Endothelial cell of hepatic sinusoid (primary cell): ENCODE results near the gene PYCARD.
"Not testable (repeated sequence)": the region's sequence is repeated elsewhere in the genome, so short reads cannot be mapped to it uniquely, and the experiment has no call there.

Experiments
- in situ Hi-C: cut with HindIII; loops from 2 replicates; pipeline ENCODE4 v1.10.0; 2017; ENCODE audit warnings: low sequenced_read_pairs

The PYCARD gene

DNA sequence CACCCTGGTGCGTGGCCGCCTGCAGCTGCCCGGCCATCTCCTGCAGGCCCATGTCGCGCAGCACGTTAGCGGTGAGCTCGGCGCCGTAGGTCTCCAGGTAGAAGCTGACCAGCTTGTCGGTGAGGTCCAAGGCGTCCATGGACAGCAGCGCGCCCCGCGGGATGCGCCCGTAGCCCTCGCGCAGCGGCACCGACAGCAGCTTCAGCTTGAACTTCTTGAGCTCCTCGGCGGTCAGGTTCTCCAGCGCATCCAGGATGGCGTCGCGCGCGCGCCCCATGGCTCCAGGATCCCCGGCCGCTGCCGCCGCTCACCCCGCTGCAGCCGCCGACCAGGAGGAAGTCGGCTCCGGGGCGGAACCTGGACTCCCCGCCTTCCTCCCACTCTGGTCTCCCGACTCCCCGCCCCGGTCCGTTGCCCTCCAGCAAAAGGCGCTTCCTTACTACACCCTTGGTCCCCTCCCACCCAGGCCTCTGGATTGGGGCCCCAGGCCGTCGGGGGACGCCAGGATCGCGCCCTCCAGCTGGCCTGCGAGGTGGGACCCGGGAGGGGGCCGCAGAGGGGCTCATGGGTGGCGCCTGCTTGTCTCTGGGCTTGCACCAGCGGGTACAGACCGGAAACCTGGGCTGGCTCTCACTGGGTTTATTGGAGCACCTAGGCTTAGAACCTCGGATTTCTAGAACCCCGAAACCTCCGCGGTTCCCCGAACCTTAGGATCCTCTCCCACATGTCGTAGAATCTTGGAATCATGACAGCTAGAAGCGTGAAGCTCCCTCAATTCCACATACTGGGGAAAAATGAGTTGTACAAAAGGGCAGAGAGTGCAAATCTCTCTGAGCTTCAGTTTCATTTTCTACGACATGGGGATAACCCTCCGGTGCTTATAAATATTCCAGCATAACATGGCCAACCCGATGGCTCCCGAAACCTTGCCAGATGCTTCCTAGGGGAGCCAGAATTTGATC, at the start of gene PYCARD:
Gene PYCARD (minus strand): TSS at position 347 of the 962 bp plus-strand sequence. CDS start 70 bp downstream, at position 277.
- in situ Hi-C loops, result loop anchor here (25.0 kb wide), 1 partner anchor 185 kb away; the partner anchor contains the start of gene ITGAD

GRCh38 chr16:31251435-31251834, 48.9 kb upstream of the PYCARD start:
- in situ Hi-C loops, result loop anchor here (5.0 kb wide), 1 partner anchor 81 kb away; no protein-coding TSS in a partner anchor

DNA sequence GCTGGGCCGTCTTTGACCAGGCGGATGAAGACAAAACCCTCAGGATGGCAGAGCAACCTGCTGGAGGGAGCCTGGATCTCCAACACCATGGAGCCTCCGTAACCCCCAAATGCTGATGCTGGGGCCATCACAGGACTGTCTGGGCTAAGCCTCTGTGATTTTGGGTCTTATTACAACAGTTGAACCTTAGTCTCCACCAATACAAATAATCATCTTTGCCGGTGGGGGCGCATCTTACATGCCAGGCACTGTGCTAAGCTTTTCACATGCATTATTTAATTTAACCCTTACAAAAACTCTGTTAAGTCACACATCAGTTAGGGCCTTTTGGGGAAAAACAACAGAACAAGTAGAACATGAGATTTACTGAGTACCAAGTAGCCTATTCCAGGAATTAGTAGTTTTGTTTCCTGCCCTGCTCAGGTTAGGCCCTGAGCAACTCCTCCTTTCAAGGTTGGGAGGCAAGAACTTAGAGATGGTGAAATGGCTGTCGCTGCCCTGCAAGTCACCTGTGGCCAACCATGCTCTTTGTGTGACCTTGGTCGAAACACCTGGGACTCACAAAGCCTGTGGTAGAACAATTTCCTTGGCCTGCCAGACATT, 48.3 kb upstream of the PYCARD start:
- in situ Hi-C loops, result loop anchor here (5.0 kb wide), 1 partner anchor 81 kb away; no protein-coding TSS in a partner anchor

GRCh38 chr16:31248344-31248743, 45.8 kb upstream of the PYCARD start:
- in situ Hi-C loops, result no loop called here

DNA sequence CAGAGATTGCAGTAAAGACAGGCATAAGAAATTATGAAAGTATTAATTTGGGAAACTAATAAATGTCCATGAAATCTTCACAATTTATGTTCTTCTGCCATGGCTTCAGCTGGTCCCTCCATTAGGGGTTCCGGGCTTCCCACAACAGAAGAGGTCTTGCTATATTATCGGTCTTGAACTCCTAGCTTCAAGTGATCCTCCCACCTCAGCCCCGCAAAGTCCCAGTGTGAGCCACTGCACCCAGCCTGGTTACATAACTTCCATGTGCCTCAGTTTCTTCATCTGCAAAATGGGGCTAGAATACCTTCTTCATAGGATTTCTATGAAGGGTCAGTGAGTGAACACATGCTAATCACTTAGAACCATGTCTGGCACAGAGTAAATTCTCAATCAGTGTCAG, 43.7 kb upstream of the PYCARD start:
- in situ Hi-C loops, result no loop called here

- in situ Hi-C loops, result not testable (repeated sequence)
Observed at GRCh38 chr16:31245598-31245997, 43.0 kb upstream of the PYCARD start.

GRCh38 chr16:31243734-31244670, 41.4 kb upstream of the PYCARD start:
- in situ Hi-C loops, result no loop called here

GRCh38 chr16:31242206-31242605, 39.6 kb upstream of the PYCARD start:
- in situ Hi-C loops, result no loop called here

- in situ Hi-C loops, result loop anchor here (5.0 kb wide), 1 partner anchor 289 kb away; the partner anchor contains the start of gene AHSP
Observed at GRCh38 chr16:31238041-31238440, 35.5 kb upstream of the PYCARD start.

- in situ Hi-C loops, result no loop called here
Observed at GRCh38 chr16:31229501-31229900, 26.9 kb upstream of the PYCARD start.

GRCh38 chr16:31228206-31228605, 25.6 kb upstream of the PYCARD start:
- in situ Hi-C loops, result no loop called here

DNA sequence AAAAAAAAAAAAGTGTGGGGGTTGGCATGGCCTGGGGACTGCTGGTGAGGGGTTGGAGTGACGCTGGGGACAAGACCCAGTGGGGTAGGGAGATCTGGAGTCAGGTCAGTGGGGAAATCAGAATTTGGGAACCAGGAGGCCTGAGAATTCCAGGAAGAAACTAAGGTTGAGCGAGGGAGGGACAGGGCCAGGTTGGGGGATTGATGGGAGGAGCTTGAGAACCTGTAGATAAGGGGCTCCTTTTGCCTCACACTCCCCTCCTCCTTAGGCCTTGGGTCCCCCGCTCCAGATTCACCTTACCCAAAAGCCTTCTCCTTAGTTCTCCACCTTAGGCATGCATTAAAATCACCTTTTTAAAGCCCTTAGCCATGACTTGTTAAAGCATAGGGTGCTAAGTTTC, 22.6 kb upstream of the PYCARD start:
- in situ Hi-C loops, result no loop called here

GRCh38 chr16:31224092-31224955, 21.8 kb upstream of the PYCARD start:
- in situ Hi-C loops, result loop anchor here (25.0 kb wide), 1 partner anchor 163 kb away; the partner anchor contains the start of gene ITGAD

DNA sequence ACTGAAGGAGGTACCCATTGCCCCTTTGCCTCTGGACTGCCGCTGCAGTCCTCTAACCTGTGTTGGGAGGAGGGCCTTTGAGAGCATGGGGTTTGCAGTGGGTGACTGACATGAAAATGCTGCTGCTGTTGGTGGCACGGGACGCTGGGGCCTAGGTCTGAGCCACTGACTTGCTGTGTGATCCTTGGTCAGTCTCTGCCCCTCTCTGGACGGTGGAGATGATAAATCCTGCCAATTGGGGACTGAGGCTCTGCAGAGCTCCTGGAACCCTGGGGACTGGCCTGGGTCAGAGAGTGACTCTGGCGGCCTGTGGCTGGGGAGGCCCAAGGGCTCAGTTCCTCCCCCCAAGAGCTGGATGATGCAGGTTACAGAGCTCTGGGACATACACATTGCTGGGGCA, 20.5 kb upstream of the PYCARD start:
- in situ Hi-C loops, result loop anchor here (25.0 kb wide), 1 partner anchor 164 kb away; the partner anchor contains the start of gene ITGAD

DNA sequence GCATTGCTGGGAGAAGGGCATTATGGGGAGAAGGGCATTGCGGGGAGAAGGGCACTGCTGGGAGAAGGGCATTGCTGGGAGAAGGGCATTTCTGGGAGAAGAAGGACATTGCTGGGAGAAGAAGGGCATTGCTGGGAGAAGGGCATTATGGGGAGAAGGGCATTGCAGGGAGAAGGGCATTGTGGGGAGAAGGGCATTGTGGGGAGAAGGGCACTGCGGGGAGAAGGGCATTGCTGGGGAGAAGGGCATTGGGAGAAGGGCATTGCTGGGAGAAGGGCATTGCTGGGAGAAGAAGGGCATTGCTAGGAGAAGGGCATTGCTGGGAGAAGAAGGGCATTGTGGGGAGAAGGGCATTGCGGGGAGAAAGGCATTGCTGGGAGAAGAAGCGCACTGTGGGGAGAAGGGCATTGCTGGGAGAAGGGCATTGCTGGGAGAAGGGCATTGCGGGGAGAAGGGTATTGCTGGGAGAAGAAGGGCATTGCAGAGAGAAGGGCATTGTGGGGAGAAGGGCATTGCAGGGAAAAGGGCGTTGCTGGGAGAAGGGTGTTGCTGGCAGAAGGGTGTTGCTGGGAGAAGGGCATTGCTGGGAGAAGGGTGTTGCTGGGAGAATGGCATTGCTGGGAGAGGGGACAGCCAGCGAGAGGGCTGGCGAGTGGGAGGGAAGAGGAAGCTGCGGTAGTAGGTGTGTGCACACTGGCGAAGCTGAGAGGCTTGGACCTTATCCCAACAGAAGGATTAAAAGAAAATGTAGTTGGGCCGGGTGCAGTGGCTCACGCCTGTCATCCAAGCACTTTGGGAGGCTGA, 19.0 kb upstream of the PYCARD start:
- in situ Hi-C loops, result loop anchor here (25.0 kb wide), 1 partner anchor 166 kb away; the partner anchor contains the start of gene ITGAD

GRCh38 chr16:31219154-31219741, 16.7 kb upstream of the PYCARD start:
- in situ Hi-C loops, result loop anchor here (25.0 kb wide), 1 partner anchor 168 kb away; the partner anchor contains the start of gene ITGAD

GRCh38 chr16:31217136-31217530, 14.6 kb upstream of the PYCARD start:
- in situ Hi-C loops, result loop anchor here (25.0 kb wide), 1 partner anchor 170 kb away; the partner anchor contains the start of gene ITGAD
